K562 (cell line): ENCODE measurements around the gene C20orf96. TPM values are rescaled to one million over a fixed set of nuclear protein-coding genes. Genes with fewer than 3 reads are reported as not detected.

Experiments
- ARID1B ChIP-seq: fragments of 450-650 bp; IDR thresholded peaks from 2 replicates; pipeline ENCODE4 v1.6.1; 2016; ENCODE audit warnings: antibody characterized with exemption, mild to moderate bottlenecking, inconsistent platforms
- CSDE1 ChIP-seq, 2 experiments: fragments of 450-650 bp; IDR thresholded peaks; 2 replicates each; pipeline ENCODE4 v1.6.1; 2016; ENCODE audit warnings: mild to moderate bottlenecking in 1 of 2
- FOXA3 ChIP-seq, 2 experiments: fragments of 450-650 bp in 1 of 2; sonication (generic) in 1 of 2; formaldehyde crosslinking; IDR thresholded peaks in 1 of 2; conservative IDR thresholded peaks in 1 of 2; 2 replicates each; pipeline versions ENCODE4 v1.4.0 to v1.8.0; 2020 to 2022; ENCODE audit warnings: mild to moderate bottlenecking in 2 of 2, missing genetic modification reagents in 1 of 2
- FOXP1 ChIP-seq: sonication (generic); formaldehyde crosslinking; IDR thresholded peaks from 2 replicates; pipeline ENCODE4 v1.8.0; 2022; ENCODE audit warnings: mild to moderate bottlenecking, missing genetic modification reagents
- GABPB2 ChIP-seq: fragments of 250-450 bp; sonication (Bioruptor Pico); conservative IDR thresholded peaks from 2 replicates; pipeline ENCODE4 v1.5.1; 2021; ENCODE audit warnings: mild to moderate bottlenecking
- GTF2F1 ChIP-seq: IDR thresholded peaks from 2 replicates; pipeline ENCODE4 v1.6.1; 2011; ENCODE audit warnings: low read depth, low read length, improper control_type of control experiment
- MEF2D ChIP-seq: conservative IDR thresholded peaks from 2 replicates; pipeline ENCODE4 v1.6.1; 2016; ENCODE audit warnings: low read depth, missing genetic modification characterization, missing compliant biosample characterization
- NR3C1 ChIP-seq: sonication (generic); formaldehyde crosslinking; IDR thresholded peaks from 2 replicates; pipeline ENCODE4 v1.8.1; 2022; ENCODE audit warnings: missing genetic modification reagents
- RBFOX2 ChIP-seq: fragments of 200-400 bp; formaldehyde crosslinking; IDR thresholded peaks from 2 replicates; pipeline ENCODE4 v1.6.1; 2017; ENCODE audit warnings: low read depth, mild to moderate bottlenecking, low read length, moderate library complexity
- ZBTB1 ChIP-seq: sonication (generic); formaldehyde crosslinking; IDR thresholded peaks from 2 replicates; pipeline ENCODE4 v1.8.1; 2023; ENCODE audit warnings: missing genetic modification reagents, low read depth, mild to moderate bottlenecking, borderline replicate concordance
- ZZZ3 ChIP-seq: fragments of 450-650 bp; IDR thresholded peaks from 2 replicates; pipeline ENCODE4 v1.6.1; 2016; ENCODE audit warnings: antibody characterized with exemption, mild to moderate bottlenecking, moderate library complexity
- polyA plus RNA-seq, 8 experiments: library from polyadenylated mRNA; depleted of rRNA in 4 of 8; stranded (reverse) in 5 of 8; unstranded in 3 of 8; fragments of >200 nt; fragmentation: Nextera tagmentation in 2 of 8; fragmentation: Illumina TruSeq in 1 of 8; extraction: Ambion mirVana in 2 of 8; extraction: Trizol in 1 of 8; gene quantifications; 2 replicates each; pipeline versions ENCODE4 v1.2.1 to v1.2.3, GENCODE V29; 2011 to 2014; ENCODE audit warnings: inconsistent platforms in 1 of 8, missing spikeins in 1 of 8
- total RNA-seq, 7 experiments: library from RNA; depleted of rRNA in 6 of 7; stranded (reverse); fragments of >200 nt in 6 of 7; fragmentation: Illumina TruSeq in 2 of 7; extraction: Trizol in 2 of 7; gene quantifications; 2 replicates each; pipeline versions ENCODE4 v1.2.1 to v1.2.3, GENCODE V29; 2011 to 2021; ENCODE audit warnings: low replicate concordance in 1 of 7
- TF ChIP-seq, protein P1 (sequence below): fragments of 250-450 bp; sonication (Bioruptor Pico); IDR thresholded peaks from 2 replicates; pipeline ENCODE4 v1.5.0; 2021
- TF ChIP-seq, protein P2 (sequence below): fragments of 450-650 bp; IDR thresholded peaks from 2 replicates; pipeline ENCODE4 v1.6.1; 2014; ENCODE audit warnings: low read depth, mild to moderate bottlenecking, moderate library complexity, borderline replicate concordance
- TF ChIP-seq, protein P3 (sequence below), 2 experiments: fragments of 450-650 bp; IDR thresholded peaks; 2 replicates each; pipeline ENCODE4 v1.6.1; 2018; ENCODE audit warnings: mild to moderate bottlenecking in 2 of 2, low read depth in 1 of 2; ENCODE audit not compliant: partially characterized antibody in 2 of 2
- TF ChIP-seq, protein P4 (sequence below): sonication (generic); formaldehyde crosslinking; IDR thresholded peaks from 2 replicates; pipeline ENCODE4 v1.8.0; 2023; ENCODE audit warnings: mild to moderate bottlenecking, missing genetic modification reagents
- TF ChIP-seq, protein P5 (sequence below), 3 experiments: fragments of 200-800 bp in 1 of 3; sonication (Bioruptor generic) in 1 of 3; sonication (generic) in 1 of 3; formaldehyde crosslinking in 1 of 3; IDR thresholded peaks; 2 replicates each; pipeline versions ENCODE4 v1.6.1 to v1.8.0; 2016 to 2022; ENCODE audit warnings: mild to moderate bottlenecking in 2 of 3, missing compliant biosample characterization in 2 of 3, missing genetic modification characterization in 2 of 3, missing genetic modification reagents in 1 of 3

C20orf96 gene
- total and polyA plus RNA-seq, 9 of the 15 experiments (the other 6 are each of a cell fraction or from before 2014, with no cell fraction given) = 1.7 to 11.7 (median 4.2) TPM

DNA sequence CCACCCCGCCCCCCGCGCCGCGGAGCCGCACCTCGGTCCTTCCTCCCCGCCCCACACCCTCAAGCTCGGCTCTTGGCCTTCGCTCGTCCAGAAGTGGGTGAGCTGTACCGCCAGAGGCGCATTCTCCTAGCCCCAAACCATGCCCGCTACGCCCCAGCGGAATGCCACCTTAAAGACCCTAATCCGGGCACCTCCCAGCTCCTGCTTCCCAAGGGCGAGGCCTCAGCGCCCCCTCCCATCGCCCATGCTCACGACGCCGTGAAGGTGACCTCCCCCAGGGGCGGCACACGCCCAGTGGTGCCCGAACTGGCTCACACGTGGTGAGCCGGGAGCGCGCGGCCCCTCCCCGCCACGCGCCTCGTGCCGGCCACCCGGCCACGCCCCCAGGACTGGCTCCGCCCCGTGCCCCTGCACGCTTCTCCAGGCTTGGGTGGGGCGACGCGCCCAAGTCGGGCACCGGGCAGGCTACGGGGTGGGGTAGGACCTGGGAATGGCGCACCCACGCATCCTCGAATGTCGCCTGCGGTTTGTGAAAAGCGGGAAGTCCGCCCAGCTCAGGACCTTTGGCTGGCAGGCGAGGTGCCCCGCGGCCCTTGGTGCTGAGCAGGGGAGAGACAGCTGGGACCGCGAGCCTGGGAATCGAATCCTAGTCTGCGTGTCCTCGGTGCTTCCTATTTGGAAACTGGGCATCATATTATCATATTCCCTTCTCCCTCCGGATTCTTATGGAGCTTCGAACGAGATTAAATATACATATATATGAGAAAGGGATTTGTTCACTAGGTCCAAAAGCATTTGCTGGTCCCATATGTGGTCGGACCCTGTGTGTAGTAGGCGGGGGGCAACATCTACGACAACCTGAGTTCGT is 33.9 kb upstream of the C20orf96 start (continued):
- TF ChIP-seq, protein P1, sequence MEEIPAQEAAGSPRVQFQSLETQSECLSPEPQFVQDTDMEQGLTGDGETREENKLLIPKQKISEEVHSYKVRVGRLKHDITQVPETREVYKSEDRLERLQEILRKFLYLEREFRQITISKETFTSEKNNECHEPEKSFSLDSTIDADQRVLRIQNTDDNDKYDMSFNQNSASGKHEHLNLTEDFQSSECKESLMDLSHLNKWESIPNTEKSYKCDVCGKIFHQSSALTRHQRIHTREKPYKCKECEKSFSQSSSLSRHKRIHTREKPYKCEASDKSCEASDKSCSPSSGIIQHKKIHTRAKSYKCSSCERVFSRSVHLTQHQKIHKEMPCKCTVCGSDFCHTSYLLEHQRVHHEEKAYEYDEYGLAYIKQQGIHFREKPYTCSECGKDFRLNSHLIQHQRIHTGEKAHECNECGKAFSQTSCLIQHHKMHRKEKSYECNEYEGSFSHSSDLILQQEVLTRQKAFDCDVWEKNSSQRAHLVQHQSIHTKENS = no peak
- no peak for TF ChIP-seq GTF2F1
- TF ChIP-seq FOXA3 (CRISPR knock-in tag; conservative IDR thresholded peaks at IDR 0.05 in 1 of 2, IDR thresholded peaks at IDR 0.05 in 1 of 2) = peak in 1 of 2 experiments; percentile 84; a peak in 1 of 4 replicates
- TF ChIP-seq, protein P2, sequence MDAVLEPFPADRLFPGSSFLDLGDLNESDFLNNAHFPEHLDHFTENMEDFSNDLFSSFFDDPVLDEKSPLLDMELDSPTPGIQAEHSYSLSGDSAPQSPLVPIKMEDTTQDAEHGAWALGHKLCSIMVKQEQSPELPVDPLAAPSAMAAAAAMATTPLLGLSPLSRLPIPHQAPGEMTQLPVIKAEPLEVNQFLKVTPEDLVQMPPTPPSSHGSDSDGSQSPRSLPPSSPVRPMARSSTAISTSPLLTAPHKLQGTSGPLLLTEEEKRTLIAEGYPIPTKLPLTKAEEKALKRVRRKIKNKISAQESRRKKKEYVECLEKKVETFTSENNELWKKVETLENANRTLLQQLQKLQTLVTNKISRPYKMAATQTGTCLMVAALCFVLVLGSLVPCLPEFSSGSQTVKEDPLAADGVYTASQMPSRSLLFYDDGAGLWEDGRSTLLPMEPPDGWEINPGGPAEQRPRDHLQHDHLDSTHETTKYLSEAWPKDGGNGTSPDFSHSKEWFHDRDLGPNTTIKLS = peak; percentile 43; the same call in 1 of the 2 replicates
- TF ChIP-seq, protein P3, sequence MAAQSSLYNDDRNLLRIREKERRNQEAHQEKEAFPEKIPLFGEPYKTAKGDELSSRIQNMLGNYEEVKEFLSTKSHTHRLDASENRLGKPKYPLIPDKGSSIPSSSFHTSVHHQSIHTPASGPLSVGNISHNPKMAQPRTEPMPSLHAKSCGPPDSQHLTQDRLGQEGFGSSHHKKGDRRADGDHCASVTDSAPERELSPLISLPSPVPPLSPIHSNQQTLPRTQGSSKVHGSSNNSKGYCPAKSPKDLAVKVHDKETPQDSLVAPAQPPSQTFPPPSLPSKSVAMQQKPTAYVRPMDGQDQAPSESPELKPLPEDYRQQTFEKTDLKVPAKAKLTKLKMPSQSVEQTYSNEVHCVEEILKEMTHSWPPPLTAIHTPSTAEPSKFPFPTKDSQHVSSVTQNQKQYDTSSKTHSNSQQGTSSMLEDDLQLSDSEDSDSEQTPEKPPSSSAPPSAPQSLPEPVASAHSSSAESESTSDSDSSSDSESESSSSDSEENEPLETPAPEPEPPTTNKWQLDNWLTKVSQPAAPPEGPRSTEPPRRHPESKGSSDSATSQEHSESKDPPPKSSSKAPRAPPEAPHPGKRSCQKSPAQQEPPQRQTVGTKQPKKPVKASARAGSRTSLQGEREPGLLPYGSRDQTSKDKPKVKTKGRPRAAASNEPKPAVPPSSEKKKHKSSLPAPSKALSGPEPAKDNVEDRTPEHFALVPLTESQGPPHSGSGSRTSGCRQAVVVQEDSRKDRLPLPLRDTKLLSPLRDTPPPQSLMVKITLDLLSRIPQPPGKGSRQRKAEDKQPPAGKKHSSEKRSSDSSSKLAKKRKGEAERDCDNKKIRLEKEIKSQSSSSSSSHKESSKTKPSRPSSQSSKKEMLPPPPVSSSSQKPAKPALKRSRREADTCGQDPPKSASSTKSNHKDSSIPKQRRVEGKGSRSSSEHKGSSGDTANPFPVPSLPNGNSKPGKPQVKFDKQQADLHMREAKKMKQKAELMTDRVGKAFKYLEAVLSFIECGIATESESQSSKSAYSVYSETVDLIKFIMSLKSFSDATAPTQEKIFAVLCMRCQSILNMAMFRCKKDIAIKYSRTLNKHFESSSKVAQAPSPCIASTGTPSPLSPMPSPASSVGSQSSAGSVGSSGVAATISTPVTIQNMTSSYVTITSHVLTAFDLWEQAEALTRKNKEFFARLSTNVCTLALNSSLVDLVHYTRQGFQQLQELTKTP (IDR thresholded peaks at IDR 0.05; ENCODE audit: low read depth in 1 of 2, partially characterized antibody in 2 of 2) = no peak
- TF ChIP-seq NR3C1 = peak; percentile 97
- no peak for TF ChIP-seq ZZZ3
- peak; percentile 96 for TF ChIP-seq FOXP1
- TF ChIP-seq MEF2D = no peak
- TF ChIP-seq ARID1B = no peak
- no peak for TF ChIP-seq CSDE1 (IDR thresholded peaks at IDR 0.05)
- TF ChIP-seq, protein P4, sequence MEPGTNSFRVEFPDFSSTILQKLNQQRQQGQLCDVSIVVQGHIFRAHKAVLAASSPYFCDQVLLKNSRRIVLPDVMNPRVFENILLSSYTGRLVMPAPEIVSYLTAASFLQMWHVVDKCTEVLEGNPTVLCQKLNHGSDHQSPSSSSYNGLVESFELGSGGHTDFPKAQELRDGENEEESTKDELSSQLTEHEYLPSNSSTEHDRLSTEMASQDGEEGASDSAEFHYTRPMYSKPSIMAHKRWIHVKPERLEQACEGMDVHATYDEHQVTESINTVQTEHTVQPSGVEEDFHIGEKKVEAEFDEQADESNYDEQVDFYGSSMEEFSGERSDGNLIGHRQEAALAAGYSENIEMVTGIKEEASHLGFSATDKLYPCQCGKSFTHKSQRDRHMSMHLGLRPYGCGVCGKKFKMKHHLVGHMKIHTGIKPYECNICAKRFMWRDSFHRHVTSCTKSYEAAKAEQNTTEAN = peak; percentile 87; the same call in 1 of the 2 replicates
- peak; percentile 62; the same call in 1 of the 2 replicates for TF ChIP-seq ZBTB1 (CRISPR knock-in tag)
- TF ChIP-seq GABPB2 = no peak
- TF ChIP-seq, protein P5, sequence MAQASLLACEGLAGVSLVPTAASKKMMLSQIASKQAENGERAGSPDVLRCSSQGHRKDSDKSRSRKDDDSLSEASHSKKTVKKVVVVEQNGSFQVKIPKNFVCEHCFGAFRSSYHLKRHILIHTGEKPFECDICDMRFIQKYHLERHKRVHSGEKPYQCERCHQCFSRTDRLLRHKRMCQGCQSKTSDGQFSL (CRISPR knock-in tag; IDR thresholded peaks at IDR 0.05) = peak; percentile 70; the same call in 1 of the 2 replicates
- TF ChIP-seq, protein P5 (tag; IDR thresholded peaks at IDR 0.05) = no peak
- peak; percentile 81 for TF ChIP-seq RBFOX2
